GM19025 (cell line): ENCODE results near the gene NUDT5.
A peak's percentile ranks its signal among the peaks of the same experiment; 100 is the strongest.

Experiments used
- ATAC-seq: cut with Tn5 transposase; IDR thresholded peaks from one replicate; pipeline ENCODE4 v1.9.1; 2021; ENCODE audit warnings: mild to moderate bottlenecking, low read depth, moderate library complexity; ENCODE audit not compliant: unreplicated experiment

The NUDT5 gene

DNA sequence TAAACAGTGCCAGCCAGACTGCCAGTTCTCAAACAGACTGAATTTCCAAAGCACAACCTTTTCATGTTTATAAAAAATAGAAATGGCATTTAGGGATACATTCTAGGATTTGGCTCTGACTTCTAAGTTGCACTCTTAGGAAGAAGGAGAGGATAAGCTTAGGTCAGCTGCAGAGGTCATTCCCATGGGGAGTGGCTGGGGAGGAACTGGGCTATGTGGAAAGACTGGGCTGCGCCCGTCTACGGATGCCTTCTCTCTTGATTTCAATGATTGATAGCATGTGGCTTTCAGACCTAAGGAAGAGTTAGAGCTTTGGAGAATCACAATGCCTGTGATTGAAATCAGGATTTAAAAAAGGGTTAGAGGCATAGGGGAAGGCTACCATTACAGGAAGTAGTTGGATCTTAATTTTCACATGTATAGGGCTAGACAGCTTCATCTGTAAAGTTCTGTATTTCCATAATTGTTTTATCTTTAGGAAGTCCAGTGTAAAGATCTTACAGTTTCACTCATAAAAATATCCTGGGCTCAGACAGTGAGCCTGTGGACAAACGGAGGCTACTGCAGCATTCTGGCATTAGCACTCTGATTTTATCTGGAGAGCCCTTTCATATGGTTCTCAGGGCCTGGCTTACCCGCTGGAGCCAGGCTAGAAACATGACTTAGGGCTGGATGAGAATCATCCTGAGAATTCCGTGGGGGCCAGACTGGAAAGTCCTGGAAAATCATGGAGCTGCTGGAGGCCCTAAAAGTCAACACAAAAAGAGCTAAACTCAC, 29.5 kb downstream of the NUDT5 start:
- ATAC-seq = no peak

DNA sequence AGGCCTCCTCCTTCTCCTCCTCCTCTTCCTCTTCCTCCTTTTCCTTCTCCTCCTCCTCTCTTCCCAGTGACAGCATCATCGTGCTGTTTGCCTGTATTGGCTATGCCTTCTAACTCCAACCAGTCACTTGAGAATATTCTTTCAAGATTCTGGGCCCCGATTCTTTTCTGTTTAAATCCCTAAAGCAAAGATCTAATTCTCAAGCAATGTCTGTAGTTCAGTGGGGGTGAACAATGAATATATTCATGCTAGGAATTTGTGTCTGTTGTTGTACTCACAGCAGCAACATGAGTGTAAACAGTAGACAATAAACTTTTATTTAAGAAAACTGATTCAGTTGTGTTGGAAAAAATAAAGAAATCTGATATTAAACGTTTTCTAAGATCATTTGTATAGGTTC, 30.7 kb downstream of the NUDT5 start:
- no peak for ATAC-seq

DNA sequence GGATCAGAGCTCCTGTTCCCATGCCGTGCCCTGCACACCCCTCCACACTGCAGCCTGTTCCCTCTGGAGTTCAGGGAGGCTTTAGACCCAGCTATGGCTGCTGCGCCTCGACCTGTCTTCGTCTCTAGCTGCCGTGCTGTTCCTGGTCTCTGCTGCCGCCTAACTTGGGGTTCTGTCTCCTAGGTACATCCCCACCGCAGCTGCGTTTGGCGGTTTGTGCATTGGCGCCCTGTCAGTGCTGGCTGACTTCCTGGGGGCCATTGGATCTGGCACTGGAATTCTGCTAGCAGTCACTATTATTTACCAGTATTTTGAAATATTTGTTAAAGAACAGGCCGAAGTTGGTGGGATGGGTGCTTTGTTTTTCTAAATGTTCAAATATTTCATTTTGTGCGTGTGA, 31.6 kb downstream of the NUDT5 start:
- ATAC-seq = no peak

DNA sequence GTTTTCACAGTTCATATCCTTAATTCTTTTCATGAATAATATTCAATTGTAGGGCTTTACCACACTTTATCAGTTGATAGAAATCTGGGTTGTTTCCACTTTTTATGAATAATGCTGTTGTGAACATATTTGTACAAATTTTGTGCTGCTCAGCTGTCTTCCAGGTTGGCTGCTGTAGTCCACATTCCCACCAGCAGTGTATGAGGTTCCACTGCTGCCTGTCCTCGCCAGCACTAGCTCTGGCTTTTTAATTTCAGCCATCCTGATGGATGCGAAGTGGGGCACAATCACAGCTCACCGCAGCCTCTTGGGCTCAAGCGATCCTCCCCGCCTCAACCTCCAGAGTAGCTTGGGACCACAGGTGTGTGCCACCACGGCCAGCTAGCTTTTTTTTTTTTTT, 32.8 kb downstream of the NUDT5 start:
- ATAC-seq = no peak

DNA sequence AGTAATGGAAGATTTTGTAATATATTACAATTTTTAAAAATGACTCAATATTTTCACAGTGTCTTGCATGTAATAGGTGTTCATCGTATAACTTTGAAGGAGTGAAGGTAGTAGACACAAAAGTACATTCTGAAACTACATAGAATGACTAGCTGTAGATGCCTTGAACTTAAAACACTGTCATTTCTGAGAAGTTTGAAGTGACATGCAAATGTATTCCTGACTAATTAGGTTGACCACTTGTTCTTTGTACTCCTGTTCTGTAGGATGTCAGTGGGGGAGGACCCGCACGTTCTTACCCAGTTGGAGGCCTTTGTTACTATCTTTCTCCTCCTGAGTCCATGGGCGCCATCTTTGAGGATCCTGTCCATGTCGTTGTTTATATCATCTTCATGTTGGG, 35.0 kb downstream of the NUDT5 start:
- ATAC-seq = no peak

DNA sequence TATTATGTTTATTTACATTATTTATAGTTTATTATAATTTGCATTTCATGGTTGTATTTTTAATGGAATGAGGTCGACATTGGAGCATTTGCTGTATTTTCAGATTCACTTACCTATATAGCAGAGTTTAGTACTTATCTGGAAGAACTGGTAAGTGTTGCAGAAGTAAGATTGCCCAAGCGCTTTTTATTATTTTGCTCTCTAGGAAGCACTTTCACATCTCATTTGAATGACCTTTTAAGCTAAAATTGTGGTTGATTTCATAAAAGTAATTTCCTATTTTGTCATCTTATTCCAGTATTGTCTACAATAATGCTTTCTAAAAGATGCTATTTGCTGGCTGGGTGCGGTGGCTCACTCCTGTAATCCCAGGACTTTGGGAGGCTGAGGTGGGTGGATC, 37.6 kb downstream of the NUDT5 start:
- ATAC-seq = no peak

DNA sequence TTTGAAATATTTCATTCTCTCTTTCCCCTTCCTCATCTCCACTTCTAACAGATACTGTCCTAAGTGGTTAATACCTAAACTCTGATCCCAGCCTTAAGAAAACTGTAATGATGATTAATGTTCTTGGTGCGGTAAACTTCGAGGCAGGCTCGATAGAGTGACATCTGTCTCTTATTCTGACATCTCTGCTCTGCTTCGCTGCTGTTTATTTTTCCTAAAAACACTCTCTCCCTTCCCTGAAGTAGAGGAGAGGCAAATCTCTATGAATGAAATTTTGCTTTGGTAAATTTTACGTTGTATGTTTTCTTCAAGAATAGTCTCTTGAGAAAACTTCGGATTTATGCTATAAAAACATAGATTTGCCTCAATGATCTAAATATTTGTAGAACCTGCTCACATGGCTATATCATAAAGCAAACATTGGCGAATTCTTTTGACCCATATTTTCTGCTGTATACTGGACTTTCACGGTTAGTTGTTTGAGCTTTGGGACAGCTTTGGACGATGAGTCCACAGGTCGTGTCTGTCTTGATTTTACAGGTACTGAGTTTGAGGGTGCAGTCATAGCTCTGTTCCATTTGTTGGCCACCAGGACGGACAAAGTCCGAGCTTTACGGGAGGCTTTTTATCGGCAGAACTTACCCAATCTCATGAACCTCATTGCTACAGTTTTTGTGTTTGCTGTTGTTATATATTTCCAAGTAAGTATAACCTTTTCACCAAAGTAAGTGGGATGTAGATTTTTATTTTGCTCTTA, 39.1 kb downstream of the NUDT5 start:
- ATAC-seq = no peak

DNA sequence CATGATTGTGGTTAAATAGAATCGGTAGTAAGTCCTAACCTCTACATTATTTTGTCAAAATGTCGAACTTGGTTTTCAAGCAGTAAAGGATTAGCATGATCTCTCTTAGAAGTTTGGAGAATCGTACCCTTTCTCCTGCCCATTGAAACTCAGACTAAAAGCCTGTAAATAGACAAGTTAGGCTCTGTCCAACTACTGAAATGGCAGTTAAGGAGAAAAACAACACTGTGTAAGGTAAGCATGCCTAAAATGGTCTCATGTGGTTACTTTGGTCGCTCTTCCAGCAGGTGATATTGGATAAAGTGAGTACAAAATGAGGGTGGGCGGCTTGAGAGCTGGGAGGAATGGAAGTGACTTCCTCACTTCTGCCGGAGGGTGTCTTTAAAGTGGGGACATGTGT, 41.2 kb downstream of the NUDT5 start:
- ATAC-seq = no peak

DNA sequence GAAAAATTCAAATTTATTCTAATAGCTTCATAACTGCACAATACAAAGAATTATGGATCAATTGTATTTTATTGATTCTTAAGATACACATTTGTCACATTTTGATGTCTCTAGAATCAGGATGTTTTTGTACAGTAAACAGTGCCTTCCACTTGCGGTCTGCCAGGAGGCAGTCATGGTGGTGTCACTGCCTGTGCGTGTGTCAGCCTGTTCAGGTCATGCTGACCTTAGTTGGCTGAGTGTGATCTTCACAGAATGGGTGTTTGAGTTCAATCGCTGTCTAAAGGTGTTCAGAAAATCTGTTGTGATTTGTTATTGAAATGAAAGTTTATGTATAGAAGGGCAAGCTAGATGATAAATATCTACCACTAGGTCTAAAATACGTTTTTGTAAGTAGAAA, 45.5 kb downstream of the NUDT5 start:
- no peak for ATAC-seq

DNA sequence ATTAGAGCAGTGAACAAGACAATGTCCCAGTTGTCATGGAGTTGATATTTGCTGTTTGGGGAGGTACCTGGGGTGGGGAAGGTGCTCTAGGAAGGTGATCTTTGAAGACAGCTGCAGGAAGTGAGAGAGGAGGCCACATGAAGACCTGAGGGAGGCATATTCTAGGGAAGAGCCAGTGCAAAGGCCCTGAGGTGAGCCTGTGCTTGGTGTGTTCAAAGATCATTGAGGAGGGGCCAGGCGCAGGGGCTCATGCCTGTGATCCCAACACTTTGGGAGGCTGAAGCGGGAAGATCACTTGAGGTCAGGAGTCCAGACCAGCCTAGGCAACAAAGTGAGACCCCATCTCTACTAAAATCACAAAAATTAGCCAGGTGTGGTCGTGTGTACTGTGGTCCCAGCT, 51.2 kb downstream of the NUDT5 start:
- no peak for ATAC-seq

DNA sequence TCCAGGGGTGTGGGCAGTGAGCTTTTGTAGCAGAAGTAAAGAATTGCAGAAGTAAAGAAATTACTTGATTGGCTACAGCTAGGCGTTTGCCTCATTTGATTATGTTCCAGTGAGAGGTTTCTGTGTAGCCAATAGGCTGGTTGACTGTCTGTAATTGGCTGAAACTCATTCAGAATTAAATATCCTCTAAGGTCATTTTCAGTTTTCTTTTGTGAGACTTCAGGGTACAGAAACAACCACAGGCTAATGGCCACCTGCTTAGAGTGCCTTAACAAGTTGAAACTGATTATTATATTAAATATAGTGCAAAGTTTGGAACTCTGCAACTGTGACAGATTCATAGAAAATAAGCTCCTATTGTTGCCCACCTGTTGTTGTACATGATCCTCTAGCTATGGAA, 55.7 kb downstream of the NUDT5 start:
- ATAC-seq = no peak

DNA sequence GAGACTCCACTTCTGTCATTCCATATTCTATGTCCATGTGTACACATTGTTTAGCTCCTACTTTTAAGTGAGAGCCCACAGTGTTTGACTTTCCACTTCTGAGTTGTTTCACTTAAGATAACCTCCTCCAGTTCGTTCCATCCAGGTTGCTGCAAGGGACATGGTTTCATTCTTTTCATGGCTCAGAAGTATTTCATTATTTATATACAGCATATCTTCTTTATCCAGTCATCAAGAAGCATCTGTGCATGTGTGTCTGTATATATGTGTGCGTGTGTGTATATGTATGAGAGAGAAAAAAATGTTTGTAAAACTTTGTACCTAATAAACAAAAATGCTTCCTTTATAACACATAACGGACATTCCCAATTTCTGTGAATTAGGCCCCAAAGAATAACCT, 60.1 kb downstream of the NUDT5 start:
- no peak for ATAC-seq

DNA sequence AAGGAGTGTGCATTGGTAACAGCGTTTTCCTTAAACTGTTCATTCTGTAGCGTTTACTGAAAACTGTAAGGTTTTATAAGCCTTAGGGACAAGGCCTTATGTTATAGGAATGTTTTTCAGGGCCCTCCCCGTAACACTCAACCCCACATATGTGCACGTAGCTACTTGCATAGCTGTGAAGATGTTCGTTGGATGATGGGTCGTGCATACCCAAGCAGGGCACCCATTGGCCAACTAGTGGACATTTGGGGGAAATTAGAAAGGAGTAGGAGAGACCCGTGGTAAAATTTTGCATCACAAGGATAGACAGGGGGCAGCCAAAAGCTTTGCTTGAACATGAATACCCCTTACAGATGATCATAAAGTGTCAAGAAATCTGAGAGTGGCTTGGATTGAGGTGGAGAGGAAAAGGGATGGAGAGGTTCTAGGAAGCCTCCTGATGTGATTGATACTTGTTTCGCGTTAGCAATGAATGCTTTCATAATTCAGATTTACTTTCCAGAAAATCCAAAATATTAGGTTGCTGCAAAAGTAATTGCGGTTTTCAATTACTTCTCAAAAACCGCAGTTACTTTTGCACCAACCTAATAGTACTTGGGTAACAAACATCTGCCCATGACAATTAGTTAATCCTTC, 65.3 kb downstream of the NUDT5 start:
- ATAC-seq = no peak

DNA sequence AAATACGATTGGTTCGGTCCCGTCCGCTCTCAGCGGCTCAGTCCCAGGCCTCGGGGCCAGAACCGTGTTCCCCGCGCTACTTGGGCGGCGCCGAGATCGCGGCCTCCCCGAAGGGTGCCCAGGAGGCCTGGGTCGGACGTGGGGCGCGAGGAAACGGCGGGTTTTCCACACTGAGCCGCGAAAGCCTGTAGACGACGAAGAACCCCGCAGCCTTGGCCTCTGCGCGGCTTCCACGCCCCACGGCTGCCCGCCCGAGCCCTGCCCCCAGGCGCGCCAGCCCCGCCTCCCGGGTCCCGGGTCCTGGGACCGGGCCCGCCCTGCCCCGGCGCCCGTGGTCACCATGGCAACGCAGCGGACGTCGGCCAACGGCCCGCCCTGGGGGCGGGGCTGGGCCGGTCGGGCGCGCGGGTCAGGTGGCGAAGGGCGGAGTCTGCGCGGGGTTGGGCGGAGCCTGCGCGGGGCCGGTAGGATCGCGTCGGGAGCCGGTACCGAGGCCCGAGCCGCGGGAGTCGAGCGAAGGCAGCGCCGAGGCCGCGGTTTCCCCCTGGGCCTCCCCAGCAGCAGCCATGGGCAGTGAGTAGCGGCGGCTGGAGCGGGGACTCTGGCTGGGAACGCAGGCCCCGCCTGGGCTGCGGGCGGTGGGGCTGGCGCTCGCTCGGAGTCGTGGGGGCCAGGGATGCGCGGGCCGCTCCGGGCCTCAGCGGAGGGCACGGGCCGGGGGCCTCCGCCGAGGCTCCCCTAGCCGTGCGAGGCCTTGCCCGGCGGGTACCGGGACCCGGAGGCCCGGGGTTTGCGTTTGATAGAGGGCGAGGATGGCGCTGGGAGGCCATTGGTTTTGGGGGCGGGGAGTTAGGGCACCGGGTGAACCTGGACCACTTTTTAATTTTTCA, 66.2 kb downstream of the NUDT5 start, which contains the start of gene SEC61A2:
SEC61A2 (plus strand) TSS at position 456 of the 890 bp plus-strand sequence; CDS start at position 567, 111 bp downstream.
- peak; percentile 92 for ATAC-seq

DNA sequence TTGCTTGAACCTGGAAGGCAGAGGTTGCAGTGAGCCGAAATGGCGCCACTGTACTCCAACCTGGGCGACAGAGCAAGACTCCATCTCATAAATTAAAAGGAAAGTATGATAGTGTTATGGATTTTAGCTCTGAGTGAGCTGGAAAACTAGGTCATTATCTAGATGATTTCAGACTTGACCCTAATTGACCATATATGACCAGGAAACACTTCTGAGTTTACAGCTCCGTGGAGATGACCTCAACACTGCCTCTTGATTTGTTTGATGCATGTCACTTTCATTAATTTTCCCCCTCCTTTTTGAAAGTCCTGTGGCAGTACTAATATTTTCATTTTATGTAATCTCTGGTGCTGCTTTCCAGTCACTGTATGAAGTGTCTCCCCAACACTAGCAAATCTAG, 74.0 kb downstream of the NUDT5 start:
- no peak for ATAC-seq
